HG03175 (cell line): ENCODE data around the gene UBE2O.
"Not testable (repeated sequence)": the region's sequence is repeated elsewhere in the genome, so short reads cannot be mapped to it uniquely, and the experiment has no call there.

Experiments used
- ATAC-seq: cut with Tn5 transposase; IDR thresholded peaks from one replicate; pipeline ENCODE4 v1.9.1; 2021; ENCODE audit warnings: mild to moderate bottlenecking, moderate library complexity; ENCODE audit not compliant: unreplicated experiment

The UBE2O gene

DNA sequence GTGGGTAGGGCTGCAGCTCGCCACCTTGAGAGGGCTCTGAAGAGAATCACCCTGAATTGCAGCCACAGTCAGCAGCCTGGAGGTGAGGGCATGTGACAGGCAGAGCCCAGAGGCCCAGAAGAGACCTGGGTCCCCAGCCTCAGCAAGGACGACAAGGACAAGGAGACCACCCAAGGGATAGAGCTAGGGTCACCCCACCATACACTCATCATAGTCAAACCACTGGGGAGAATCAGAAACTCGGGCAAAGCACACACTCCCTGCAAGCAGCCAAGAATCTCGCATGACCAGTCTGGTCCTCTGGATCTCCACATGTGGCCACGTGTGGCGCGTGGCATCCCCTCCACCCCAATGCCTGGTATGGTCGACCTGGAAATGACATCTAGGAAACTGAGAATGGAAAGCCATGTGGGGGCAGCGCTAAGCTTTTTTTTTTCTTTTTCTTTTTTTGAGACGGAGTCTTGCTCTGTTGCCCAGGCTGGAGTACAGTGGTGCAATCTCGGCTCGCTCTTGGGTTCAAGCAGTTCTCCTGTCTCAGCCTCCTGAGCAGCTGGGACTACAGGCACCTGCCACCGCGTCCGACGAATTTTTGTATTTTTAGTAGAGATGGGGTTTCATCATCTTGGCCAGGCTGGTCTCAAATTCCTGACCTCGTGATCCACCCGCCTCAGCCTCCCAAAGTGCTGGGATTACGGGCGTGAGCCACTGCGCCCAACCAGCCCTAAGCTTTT lies 73.1 kb downstream of the UBE2O start:
- no peak for ATAC-seq

- ATAC-seq, result no peak
Measured at GRCh38 chr17:76379275-76379641, 73.7 kb downstream of the UBE2O start.

GRCh38 chr17:76378548-76379274 lies 74.2 kb downstream of the UBE2O start:
- no peak for ATAC-seq

DNA sequence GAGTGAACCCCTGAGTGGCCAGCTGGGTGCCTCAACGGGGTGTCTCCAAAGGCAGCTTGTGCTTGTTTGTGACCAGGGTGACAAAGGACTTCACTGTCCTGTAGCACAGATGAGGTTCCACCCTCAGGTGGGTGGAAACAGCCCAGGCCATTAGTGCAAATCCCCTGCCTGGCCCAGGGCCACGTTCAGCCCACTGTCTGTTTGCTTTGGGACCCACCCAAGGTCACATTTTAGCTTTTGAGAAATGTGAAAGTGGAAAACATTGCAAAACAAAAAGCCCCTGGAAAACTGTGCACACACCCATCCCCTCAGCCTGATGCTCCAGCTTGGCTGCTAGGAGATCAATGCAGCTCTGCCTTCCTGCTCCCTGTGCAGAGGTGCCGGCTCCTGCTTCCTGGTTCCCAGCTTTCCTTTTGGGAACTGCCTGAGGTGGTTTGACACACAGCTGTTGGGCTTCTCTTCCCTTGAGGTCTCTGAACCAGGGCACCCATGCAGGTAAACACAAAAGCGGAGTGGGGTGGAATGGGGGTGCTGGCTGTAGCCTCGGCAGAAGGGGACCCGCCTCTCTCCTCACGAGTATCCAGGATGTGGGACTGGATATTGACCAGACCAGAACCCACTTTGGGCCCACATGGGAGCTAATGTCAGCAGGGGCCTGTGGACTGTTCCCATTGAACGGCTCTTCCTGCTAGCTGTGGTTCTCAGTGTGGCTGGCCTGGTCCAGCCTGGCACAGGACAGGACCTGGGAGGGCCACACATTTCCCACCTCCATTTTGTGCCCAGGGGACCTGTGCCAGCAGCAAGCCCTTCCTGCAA lies 76.4 kb downstream of the UBE2O start:
- ATAC-seq, result no peak

GRCh38 chr17:76371656-76372628 lies 81.0 kb downstream of the UBE2O start:
- ATAC-seq, result no peak

DNA sequence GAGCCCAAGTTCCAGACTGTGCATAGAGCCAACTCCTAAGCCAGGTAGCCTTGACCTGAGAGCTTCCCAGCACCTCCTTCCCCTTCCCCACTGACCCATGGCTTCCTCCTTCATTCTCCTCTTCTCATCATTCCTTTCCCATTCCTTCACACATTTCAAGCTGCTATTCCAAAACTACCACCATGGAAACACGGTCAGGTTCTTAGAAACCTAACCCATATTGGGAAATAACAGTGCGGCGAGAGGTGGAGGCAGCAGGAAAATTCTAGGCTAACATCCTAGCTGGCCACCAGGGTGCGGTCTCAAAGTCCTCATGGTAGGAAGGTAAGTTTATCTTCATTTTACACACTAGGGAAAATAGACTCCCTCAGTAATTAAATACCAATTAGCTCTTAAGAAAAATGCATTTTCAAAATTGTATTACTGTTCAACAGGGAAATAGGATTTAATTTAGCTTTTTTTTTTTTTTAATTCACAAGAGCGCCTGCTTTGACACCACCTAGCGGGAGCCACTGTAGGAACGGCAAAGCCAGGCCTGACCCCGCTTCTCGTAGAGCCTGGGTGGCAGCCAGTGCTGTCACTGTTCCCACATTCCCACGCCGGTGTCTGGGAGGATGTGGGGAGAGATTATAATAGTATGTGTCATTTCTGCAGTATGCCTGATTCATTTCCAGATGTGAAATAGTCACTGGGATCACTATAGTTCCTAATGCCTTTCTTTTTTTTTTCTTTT lies 82.5 kb downstream of the UBE2O start:
- ATAC-seq, result no peak

DNA sequence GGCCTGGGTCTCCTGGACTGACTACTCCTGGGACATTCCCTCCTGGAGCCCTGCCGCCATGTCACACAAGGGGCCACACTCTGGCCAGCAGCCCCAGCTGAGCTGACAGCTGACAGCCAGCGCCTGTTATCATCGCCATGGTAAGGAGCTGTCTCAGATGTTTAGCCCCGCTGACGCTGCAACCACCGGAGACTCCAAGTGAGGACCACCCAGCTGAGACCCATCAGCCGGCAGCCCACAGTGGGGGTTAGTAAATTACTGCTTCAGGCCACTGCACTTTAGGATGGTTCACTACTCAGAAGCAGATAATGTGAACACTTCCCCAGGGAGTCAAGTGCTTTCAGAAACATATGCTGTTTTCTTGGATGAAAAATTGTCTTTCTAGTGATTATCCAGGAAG lies 83.1 kb downstream of the UBE2O start:
- no peak for ATAC-seq

- no peak for ATAC-seq
Measured at GRCh38 chr17:76369379-76369778, 83.6 kb downstream of the UBE2O start.

DNA sequence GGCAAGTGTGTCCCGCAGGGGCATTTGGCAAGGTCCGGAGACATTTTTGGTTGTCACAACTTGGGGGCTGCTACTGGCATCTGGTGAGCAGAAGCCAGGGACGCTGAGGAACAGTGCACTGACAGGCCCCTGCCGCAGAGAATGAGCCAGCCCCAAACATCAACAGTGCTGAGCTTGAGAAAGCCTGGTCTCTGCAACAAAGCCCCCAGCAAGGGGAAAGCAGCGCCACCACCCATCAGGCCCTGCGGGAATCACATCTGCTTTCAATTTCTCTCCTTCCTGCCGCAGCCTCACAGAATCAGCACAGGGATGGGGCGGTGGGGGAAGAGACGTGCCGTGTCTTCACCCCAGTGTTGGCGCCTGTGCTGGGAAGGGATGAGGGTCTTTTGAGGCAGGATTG lies 84.4 kb downstream of the UBE2O start:
- ATAC-seq, result no peak

DNA sequence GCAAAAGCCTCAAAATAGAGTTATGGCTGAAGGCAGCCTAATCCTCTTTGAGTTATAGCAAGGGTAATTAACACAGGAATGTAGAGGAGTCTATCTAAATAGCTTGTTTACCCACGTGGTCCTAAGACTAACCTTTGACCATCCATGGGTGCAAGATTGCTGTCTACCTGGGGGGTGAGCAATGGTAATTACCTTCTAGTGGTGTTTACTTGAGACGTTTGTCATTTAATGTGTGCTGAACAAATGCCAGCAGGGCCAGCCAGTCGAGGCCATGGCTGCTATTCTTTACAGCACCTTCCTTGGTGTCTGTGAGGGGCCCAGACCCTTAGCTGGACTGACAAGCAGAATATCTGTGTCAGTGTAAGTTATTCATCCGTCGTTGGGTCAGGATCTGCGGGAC lies 85.3 kb downstream of the UBE2O start:
- ATAC-seq, result no peak

DNA sequence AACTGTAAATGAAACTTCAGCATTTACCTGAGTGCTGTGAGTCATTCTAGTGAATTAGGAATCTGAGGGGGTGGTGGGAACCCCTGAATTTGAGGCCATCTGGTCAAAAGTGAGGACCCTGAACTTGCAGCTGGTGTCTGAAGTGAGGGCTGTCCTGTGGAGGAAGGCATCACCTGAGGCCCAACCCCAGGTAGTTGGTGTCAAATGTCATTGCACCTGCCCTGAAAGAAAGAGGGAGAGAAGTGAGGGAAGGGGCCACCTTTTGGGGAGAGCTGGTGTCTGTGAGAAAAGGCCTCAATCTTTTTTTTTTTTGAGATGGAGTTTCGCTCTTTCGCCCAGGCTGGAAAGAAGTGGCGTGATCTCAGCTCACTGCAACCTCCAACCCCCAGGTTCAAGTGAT lies 86.7 kb downstream of the UBE2O start:
- ATAC-seq, result no peak

GRCh38 chr17:76365256-76365903 lies 87.6 kb downstream of the UBE2O start:
- no peak for ATAC-seq

DNA sequence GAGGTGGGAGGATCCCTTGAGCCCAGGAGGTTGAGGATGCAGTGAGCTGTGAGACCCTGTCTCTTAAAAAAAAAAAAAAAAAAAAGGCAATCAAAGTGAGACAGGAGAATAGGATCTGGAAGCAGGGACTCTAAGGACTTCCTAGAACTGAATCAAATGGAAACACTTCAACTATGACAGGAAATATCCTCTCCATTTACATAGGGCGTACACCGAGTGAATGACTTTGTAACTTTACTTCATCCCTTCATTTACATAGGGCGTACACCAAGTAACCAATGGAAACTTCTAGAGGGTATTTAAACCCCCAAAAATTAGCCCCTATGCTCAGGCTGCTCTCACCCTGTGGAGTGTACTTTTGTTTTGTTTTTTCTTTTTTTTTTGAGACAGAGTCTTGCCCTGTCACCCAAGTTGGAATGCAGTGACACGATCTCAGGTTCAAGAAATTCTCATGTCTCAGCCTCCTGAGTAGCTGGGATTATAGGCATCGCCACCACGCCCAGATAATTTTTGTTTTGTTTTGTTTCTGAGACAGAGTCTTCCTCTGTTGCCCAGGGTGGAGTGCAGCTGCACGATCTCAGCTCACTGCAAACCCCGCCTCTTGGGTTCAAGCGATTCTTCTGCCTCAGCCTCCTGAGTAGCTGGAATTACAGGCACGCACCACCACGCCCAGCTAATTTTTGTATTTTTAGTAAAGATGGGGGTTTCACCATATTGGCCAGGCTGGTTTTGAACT lies 89.7 kb downstream of the UBE2O start:
- ATAC-seq, result no peak

DNA sequence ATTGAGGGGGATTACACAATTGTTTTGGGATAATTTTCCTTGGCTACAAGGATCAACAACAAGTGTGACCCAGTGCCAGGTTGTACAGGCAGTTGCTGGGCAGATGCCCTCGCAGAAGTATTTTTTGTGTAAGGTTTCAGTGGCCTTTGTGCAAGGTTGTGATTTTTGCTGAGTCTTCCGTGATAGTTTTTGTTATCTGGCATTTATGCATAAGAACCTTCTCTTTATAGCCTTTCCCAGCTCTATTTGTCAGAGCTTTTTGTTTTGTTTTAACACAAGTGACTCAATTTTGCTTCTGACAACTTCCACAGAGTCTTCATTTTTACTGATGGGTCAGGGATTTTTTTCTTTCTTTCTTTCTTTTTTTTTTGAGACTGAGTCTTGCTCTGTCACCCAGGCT lies 92.5 kb downstream of the UBE2O start:
- ATAC-seq, result no peak

DNA sequence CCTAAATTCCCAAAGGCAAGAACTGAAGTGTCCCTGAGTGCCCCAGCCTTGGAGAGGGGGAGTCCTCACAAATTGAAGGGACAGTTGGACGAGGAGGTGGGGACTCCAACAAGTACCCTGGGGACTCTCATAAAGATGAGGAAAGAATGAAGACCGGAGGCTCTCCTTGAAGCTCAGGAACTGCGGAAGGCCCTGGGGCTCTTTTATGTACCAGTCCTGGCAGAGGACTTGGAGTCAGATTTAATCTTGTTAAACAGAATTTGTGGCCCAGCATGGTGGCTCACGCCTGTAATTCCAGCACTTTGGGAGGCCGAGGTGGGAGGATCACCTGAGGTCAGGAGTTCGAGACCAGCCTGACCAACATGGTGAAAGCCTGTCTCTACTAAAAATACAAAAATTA lies 93.2 kb downstream of the UBE2O start:
- ATAC-seq, result not testable (repeated sequence)

GRCh38 chr17:76359375-76359774 lies 93.6 kb downstream of the UBE2O start:
- ATAC-seq, result no peak

DNA sequence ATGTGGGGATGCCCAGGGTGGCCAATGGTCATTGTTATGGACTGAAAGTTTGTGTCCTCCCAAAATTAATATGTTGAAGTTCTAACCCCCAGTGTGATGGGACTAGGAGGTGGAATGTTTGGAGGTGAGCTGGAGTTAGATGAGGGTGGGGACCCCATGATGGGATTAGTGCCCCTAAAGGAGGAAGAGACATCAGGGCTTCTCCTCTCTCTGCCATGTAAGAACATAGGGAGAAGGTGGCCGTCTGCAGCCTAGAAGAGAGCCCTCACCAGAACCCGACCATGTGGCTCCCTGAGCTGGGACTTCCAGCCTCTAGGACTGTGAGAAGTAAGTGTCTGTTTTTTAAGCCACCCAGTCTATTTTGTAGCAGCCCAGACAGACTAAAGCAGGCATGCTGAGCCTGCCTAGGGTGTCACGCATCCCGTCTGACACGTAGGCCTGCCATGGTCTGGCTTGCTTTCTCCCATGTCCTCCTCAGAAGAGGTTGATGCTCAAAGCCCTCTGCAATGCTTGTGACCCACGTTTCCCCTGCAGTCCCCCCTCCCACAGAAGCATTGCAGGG lies 95.3 kb downstream of the UBE2O start:
- no peak for ATAC-seq

DNA sequence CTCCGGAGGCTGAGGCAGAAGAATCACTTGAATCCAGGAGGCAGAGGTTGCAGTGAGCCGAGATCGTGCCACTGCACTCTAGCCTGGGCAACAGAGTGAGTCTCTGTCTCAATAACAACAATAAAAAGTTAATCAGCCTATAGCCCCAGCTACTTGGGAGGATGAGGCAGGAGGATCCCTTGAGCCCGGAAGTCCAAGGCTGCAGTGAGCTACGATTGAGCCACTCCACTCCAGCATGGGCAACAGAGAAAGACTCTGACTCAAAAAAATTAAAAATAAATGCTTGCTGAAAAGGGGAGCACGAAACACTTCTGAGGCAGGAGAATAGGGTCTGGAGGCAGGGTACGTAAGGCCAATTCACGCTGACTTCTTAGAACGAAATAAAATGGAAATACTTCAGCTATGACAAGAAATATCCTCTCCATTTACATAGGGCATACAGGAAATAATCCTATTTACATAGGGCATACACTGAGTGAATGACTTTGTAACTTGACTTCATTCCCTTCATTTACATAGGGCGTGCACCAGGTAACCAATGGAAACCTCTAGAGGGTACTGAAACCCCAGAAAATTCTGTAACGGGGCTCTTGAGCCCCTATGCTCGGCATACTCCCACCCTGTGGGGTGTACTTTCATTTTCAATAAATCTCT lies 96.0 kb downstream of the UBE2O start:
- no peak for ATAC-seq
